ENCODE data around the gene HDAC7.

HDAC7 gene

DNA sequence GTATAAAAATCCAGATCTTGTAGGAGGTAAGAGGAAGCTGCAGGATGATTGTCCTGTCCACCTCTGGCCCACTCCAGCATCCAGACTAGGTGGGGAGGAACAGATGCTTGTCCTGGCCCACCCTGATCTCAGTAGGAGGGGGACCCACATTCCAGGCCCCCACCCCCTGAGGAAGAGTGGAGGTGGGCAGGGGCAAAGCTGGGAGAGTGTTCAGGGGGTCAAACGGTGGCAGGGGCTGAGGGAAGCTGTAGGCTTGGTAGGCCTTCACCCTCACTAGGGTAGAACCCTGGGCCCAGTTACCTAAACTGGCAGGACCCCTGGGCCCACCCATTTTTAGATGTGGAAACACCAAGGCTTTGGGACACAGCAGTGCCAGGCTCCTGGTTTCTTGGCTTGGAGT is 42.6 kb downstream of the HDAC7 start:
- DNase-seq: no peak

DNA sequence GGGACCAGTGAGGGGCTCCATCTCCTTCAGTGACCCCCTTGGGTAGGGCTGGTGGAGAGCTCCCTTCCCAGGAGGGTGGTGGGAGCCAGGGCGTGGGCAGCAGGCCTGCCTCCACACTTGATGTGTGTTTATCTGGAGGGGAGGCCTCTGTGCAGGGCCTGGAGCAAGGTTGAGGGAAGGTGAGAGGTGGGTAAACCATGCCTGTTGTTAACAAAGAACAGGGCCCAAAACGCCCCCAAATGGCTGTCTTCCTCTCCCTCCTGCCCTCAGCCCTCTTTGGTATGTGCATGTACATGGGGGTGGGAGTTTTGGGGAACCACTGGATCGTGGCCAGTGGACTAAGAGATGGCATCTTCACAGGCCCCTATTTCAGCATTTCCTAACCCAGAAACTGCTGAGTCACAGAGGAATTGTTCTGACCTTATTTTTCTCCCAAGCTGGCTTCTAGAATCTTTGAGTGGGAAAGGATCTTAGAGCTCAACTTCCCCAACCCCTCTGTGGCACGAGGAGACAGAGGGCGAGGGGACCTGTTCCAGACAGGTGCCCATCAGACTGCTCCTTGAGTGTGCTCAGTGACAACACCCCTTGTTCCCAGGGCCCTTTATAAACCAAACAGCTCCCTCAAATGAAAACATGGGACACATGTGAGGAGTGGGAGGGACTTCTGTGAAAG is 43.1 kb downstream of the HDAC7 start:
- DNase-seq: no peak

DNA sequence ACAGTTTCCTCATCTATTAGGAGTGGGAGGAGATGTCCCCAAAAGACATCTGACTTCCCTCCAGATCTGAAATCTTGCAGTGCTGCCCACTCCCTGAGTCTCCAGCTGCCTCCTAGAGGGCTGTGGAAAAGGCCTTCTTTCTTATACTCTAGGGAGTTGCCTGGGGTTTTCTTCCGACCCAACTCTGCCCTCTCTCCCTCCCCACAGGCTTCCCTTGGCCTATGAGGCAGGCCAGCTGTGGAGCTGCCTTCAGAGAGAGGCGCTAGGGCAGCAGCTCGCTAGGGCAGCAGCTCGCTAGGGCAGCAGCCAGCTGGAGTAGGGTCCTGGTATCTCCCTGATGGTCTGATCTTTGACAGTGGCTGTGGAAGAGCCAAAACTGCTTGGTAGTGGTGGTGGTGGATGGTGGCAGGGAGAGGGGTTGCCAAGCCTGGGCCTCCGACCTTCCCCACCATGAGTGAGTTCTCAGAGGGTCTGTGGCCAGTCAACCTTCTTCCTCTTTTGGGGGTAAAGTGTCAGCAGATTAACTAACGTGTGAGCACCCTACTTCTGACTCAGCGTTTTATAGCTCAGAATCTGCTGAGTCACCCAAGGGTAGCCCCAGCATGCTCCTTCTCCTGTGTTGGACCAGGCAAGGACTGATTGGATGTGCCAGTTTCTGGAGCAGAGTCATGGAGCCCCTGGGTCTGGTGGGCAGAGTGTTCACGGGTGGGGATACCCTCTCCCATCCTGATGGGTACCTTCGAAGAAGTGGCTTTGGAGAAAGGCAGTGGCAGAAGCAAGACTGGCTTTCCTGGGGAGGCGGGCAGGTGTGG is 44.4 kb downstream of the HDAC7 start:
- no peak for DNase-seq

DNA sequence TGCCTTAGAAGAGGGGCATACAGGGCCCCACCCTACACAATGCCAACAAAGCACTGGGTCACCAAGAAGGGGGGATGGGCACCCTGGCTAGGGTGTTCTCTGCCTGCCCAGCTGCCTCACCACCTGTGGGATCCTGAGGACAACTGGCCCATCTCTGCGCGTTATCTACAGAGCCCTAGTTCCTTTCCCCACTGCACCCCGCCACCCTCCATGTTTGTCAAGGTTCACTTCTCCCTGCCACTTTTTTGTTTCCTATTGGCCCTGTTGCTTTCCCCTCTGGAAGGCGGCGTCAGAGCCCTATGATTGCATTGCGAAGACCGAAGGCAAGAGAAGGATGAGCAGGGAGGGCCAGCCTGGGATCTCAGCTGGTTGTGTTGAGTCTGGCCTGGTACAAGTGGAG is 45.0 kb downstream of the HDAC7 start:
- no peak for DNase-seq

DNA sequence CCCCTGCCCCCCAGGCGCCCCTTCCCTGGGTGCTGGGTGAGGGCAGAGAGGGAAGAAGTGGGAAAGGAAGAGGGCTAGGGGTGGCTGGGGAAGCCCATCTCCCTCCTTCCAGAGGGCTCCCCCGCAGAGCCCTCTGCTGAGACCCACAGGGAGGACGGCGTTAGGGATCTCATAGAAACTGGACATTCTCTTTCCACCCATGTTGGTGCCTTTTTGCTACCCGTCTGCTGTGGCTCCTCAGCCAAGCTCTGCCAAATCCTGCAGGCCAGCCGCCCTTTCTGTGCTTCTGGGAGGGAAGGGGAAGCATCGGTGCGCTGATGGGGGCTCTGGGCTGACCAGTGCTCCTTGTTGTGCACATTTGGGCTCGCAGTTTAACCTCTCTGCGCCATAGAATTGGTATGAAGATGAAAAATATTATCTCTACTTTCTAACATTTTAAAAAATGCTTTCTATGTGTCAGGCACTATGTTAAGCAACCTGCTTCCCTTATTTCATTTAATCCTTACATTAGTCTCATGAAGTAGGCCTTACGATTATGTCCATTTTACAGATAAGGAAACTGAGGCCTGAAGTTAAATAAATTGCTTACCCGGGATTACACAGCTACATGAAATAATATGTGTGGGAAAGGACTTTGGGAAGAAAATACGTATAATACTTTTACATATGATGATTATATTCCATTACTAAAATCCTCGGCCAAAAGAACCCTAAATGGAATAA is 45.7 kb downstream of the HDAC7 start:
- no peak for DNase-seq

DNA sequence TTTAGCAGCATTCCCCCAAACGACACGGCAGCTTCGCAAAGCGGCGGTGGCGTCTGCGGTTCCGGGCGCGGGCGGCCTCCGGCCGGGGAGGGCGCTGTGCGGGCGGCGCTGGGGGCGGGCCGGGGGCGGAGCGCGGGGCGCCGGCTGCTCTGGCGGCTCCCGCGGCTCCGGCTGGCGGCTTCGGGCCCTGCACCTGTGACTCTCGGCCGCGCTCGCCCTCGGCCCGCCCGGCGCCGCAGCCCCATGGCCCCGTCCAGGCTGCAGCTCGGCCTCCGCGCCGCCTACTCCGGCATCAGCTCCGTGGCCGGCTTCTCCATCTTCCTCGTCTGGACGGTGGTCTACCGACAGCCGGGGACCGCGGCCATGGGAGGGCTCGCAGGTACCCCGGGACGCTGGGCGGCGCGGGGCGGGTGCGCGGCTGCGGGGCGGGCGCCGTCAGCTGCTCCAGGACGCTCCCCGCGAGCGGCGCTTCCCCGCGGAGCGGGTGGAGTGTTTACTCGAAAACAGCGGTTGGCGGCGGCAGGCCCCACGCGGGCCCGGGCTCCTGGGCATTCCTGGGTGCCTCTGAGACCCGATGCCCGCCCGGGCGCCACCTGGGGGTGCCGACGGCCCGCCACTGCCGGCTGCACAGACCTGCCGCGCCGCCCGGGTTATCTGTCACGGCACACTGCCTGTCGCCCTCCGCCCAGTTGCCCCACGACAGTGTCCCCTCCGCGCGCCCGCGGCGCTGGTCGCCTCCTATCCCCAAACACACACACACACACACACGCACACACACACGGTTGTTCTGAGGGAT is 46.4 kb downstream of the HDAC7 start, which contains the start of gene SLC48A1:
Gene SLC48A1 (plus strand): TSS at position 177 of the 796 bp plus-strand sequence. CDS start 67 bp downstream, at position 244.
- peak; percentile 85 for DNase-seq

DNA sequence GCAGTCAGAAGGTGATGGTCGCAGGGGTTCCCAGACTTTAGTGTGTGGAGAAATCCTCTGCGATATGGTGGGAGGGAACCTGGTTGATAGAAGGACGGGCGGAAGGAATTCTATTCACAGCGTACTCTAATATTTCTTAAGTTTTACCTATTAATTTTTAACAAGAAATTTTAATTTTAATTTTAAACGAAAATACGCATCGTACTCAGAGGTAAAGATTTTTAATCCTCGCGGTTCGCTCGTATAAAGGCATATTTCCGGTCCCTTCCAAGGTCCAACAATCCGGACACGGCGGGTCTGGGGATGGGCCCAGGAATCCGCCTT is 47.0 kb downstream of the HDAC7 start:
- no peak for DNase-seq

DNA sequence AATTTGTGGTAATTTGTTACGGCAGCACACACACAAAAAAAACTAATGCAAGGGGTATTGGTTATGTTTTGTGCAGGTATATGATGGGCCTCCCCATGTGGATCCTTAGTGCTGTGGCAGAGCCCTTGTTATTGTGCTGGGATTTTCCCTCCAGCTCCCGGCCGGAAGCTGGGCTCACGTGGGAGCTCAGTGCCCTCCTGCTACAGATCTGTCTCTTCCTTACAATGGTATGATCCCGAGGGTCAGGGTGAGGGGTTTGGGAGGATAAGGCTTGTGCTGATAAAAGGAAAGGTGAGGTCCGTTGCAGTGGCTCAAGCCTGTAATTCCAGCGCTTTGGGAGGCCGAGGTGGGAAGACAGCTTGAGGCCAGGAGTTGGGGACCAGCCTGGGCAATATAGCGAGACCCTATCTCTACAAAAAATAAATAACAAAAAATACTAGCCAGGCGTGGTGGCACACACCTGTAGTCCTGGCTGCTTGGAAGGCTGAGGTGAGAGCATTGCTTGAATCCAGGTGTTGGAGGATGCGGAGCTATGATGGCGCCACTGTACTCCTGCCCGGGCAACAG is 47.5 kb downstream of the HDAC7 start:
- no peak for DNase-seq

DNA sequence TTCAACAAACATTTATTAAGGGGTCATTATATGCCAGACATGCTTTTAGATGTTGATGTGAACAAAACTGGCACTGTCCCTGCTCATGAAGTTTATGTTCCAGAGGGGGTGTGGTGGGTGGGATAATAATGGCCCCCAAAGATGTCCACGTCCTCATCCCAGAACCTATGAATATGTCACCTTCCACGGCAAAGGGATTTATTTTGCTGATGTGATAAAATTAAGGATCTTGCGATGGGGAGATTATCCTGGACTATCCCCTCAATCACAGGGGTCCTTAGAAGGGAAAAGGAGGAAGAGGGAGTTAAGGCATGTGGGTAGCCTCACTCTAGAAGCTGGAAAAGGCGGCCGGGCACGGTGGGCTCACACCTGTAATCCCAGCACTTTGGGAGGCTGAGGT is 48.4 kb downstream of the HDAC7 start:
- no peak for DNase-seq

DNA sequence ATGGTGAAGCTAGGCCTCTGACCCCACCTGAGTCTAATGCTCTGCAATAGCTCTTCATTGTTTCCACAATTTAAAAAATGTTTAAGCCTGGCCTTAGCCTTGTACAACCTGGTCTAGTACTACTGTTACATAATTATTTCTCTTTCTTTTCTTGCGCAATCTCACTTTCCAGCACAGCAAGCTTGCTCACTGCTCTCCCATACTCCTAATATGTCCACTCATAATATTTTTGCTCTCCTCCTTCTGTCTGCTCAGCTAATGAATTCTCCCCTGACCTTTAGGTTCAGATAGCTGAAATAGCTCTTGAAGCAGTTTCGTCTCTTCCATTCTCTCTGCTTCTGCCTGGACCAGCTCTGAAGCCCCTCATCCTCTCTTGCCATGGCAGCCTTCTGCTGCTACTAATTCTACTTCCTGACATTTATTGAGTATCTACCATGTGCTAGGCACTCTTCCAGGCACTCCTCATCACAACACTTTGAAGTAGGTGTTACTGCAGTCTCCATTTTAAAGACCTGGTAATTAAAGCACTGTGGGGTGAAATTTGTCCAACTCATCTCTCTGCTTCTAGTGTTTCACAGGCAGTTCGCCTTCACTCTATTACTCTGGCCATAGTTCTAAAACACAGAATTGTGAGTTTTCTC is 49.5 kb downstream of the HDAC7 start:
- DNase-seq: no peak

DNA sequence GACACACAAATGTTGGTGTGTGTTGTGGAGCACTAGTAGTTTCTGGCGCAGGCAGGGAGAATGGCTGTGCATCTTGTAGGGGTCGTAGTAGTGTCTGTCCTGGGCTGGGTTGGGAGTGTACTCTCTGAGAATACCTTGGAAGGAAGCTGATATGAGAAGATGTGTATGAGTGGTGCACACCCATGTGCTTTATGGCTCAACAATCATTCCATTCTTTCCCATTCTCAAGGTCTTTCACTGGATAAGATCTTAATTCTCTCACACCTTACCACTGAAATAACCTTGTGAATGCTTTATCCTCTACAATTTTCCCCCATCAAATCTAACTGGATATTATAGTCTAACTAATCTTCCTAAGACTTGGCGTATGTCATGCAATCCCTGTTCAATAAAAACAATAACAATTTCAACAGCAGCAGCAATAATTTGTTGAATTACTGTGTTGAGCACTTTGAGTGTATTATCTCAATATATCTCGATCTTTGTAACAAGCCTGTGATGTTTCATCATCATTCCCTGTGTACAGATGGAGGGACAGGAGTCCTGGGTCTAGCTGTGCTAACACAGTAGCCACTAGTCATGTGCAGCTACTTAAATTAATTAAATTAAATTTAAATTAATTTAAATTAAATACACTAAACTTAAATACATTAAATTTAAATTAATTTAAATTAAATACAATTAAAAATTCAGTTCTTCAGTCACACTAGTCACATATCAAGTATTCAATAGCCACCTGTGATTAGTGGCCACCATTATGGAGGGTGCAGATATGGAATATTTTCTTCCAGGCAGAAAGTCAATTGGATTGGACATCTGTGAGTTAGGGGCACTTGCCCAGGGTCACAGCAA is 50.2 kb downstream of the HDAC7 start:
- no peak for DNase-seq

DNA sequence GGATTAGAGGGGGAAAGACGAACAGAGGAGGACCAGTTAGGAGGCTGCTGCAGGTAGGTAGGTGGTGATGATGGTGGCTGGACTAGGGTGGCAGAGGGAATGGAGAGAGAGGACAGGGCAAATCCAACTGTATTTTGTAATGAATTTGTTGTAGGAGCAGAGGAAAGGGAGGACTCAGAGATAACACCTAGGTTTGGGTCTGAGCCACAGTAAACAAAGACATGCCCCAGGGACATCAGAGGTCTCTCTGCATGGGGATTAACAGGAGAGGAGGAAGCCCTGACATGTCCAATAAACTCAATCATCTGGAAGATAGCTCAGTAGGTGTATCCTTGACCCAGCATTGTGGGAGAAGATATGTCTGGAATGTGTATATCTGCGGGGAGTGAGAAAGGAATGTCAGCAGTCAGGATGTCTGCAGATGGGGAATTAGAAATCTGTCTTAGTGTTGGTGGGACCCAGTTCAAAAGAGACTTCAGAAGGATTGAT is 51.3 kb downstream of the HDAC7 start:
- peak; percentile 26 for DNase-seq

DNA sequence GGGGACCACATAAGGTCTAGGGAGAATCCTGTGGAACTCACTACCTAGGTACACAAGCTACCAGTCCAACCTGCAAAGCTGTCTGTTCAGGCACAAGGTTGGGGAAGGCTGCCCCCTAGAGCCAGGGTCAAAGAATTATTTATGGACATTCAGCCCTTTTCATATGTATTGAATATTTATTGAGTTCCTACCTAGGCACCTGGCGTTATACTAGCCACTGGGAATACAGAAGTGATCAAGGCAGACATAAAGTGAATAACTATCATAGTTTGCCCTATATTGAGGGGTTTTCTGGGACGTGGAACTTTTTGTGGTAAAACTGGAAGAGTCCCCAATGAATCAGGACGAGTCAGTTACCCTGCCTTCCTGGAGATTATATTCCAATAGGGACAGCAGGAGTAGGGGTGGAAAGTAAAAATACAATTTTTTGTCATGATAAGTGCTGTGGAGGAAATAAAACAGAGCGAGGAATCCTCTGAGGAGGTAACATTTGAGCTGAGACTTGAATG is 52.4 kb downstream of the HDAC7 start:
- peak; percentile 67 for DNase-seq

DNA sequence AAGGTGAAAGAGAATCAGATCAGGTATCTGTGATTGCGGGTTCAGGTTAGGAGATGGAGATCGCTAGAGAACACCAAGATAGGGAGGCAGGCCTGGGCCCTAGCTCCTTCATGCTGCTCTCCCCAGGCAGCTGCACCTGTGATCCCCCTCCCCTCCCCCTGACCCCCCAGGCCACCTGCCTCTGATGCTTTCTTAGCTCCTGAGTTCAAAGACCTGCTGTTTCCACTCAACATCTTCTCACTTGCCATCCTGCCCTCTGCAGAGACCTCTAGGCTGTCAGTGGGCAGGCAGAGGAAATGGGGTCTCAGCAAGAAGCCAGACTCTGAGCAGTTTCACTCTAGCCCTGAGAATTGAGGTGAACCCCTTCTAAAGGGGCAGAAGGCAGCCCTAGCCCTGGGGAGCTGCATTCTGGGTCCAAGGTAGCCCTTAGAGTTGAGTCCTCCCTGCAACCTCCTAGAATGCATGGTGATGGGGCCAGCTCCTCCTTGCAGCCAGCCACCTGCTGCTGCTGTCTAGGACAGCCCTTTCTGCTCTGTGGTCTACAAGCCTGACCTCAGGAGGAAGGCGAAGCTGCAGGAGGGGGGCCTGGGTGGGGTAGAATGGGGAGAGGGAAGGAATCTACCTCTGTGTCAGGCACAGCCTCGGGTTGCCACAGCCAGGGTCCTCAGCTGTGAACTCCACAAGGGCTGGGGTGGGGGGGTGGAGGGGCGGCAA is 53.0 kb downstream of the HDAC7 start:
- DNase-seq: no peak

DNA sequence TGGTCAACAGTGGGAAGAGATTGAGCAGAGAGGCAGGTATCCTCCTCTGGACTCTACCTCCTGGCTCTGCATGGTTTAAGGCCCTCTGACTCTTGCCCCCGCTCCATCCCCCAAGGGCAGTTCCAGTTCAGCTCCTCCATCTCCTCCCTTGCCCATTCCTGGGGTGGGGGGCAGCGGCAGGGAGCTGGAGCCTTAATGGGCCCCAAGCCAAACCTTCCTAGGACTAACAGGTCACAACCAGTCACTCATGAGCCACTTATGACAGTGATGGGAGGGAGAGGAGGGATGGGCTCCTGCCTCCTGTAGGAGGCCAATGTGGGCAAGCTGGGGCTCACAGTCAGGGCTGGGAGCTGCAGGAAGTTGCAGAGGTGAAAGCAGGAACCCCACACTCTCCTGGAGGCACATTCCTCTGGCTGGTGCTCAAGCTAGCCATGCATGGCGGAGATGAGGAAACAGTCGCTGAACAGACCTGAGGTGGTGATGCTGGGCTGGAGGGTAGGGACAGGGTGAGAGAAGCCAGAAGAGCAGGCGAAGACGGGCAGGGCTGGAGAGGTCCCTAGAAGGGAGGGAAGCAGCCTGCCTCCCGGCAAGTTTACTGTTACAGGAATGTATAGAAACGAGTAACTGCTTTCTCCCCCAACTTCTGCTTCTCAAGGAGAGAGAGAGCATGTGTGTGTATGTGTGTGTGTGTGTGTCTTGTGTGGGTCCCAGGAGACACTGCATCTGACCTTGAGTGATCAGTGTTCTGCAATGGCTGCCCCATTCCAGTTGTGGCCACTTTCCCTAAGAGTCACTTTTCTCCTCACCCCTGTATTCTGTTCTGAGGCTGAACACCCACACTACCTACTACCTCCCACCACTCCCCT is 56.0 kb downstream of the HDAC7 start:
- DNase-seq: no peak

DNA sequence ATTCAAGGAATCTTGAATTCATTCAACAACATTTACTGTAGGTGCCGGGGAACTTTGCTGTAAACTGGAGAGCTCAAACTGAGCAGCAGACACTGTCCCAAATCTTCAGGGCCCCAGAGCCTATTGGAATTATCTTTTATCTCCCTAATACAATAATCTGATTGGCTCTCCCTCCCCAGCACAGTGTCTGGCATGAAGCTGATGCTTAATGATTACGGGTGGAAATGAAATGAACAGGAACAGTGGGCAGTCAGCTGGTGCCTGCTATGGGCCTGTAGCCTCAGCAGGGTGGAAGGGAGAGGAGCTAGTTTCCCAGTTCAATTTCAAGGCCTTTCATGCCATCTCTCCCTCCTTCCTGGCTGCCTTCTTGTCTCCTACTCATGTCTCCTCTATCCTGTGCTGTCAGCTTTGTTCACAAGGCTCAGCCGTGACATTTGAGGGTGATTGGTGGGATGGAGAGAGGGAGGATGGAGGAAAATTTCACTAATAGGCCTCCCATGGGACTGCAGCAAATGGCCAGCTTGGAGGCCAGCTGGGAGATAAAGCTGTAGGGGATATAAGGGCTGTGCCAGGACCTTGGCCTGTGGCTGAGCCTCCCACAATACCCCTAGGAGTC is 56.7 kb downstream of the HDAC7 start:
- DNase-seq: no peak

DNA sequence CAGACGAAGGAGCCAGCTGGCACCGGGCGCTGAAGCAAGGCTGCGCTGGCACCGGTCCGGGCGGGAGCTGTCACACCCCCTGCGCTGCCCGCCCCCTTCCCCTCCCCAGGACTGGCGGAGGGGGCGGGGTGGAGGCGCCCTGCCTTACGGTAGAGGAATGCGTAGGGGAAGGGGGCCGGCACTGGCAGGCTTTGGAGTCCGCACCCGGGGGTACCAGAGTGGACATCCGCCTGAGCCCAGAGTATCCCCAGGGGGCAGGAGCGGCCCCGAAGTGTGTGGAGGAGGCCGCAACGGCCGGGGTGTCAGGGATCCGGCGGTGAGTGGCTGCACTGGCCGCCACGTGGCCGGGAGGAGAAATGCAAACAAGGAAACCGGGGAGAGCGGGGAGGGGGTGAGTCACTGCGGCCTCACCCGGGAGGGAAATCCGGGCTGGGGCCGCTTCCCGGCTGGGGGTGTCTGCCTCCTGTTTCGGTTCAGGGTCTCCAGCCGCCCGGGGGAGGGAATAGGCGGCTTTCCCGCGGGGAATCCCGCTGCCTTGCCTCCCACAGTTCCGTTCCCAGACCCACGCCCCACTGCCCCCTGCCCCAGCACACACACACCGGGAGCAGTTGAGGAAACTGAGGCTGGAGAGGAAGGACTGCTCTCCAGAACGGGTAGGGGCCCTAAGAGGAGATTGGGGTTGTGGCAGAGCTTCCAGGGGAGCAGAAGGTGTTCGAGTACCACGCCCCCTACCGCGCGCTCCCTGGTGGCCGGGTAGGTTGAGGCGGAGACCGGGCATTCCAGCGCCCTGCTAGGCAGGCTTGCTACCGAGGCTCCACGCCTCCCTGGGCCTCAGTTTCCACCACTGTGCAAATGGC is 60.6 kb downstream of the HDAC7 start, which contains the start of gene RAPGEF3:
Gene RAPGEF3 (minus strand): TSS at position 47 of the 857 bp plus-strand sequence. CDS start 324 bp downstream, outside the sequence.
- peak; percentile 75 for DNase-seq

DNA sequence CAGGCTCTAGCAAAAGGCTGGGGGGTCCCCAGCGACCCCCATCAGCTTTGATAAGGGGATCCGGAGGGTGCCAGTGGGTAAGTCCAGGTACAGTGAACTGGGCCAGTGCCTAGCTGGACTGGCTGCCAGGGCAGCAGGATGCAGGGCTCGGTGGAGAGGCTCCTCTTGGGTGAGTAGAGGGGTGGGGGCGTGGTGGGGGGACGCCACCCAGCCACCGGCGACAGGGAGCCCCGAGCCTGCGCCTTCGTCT is 61.2 kb downstream of the HDAC7 start:
- DNase-seq: no peak

Measured in NCI-H146 (cell line).